ENCODE measurements around the gene ZPBP. TPM values are rescaled to one million over a fixed set of nuclear protein-coding genes. Genes with fewer than 3 reads are reported as not detected.

Gene ZPBP
- total RNA-seq, 2 donors from 2014 or later, result not detected

DNA sequence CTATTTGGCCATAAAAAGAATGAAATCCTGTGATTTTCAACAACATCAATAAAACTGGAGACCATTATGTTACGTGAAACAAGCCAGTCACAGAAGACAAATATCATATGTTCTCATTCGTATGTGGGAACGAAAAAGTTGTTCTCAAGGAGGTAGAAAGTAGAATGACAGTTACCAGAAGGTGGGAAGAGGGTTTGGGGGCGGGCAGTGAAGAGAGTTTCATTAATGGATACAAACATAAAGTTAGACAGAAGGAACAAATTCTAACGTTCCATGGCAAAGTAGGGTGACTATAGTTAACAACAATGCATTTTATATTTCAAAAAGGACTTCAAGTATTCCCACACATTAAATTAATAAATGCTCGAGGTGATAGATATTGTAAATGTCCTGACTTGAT is 97.4 kb downstream of the ZPBP start:
- Mint-ChIP-seq H3K4me1 (ENCODE audit: low read depth) (no peaks in the 10 kb centered on the region), H3K36me3 (ENCODE audit: insufficient read depth in 2 of 2) (no peaks in the 10 kb centered on the region), H3K9me3 (no peaks in the 10 kb centered on the region), H3K27ac (no peak overlapping the region), H3K27me3 (ENCODE audit: low read depth) (no peaks in the 10 kb centered on the region), H3K4me3 (no peak overlapping the region)
- DNase-seq, result no peak
- ATAC-seq (replicated peaks in 1 of 2), result no peak

DNA sequence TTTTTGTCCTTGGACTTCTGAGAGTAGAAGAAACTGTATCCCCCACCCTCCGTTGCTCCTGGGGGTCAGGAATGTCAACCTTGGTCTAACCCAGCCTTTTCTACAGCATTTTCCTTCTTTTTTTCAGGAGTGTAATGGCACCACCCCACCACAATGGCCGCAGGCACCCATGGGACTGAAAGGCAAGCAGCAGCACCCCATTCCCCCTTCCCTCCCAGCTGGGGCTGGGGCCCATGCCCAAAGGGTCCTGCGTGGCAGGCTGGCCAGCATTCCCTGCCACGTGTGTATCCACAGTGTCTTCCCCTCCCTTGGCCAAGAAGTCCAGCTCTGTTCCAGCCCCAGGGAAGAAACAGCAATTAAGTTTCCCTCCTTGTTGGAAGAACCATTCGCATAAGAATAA is 106.9 kb downstream of the ZPBP start:
- H3K27me3 Mint-ChIP-seq (ENCODE audit: low read depth), result no peaks in the 10 kb centered on the region
- H3K36me3 Mint-ChIP-seq (ENCODE audit: insufficient read depth in 2 of 2), result peaks cover 0 to 2% of the 10 kb centered on the region in 2 donors
- H3K4me1 Mint-ChIP-seq (ENCODE audit: low read depth), result no peaks in the 10 kb centered on the region
- H3K4me3 Mint-ChIP-seq, result no peak overlapping the region
- no peak overlapping the region for H3K27ac Mint-ChIP-seq
- no peak for ATAC-seq (replicated peaks in 1 of 2)
- DNase-seq, result no peak
- peaks cover 4 to 6% of the 10 kb centered on the region in 2 donors for H3K9me3 Mint-ChIP-seq

DNA sequence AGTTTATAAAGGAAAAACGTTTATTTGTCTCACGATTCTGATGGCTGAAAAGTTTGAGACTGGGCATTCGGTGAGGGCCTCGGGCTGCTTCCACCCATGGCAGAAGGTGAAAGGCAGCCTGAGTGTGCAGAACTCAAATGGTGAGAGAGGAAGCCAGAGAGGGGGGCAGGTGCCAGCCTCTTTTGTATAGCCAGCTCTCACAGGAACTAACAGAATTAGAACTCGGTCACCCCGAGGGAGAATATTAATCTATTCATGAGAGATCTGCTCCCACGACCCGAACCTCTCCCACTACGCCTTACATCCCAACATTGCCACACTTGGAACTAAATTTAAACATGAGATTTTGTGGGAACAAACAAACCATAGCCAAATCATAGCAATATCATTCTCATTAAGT is 112.6 kb downstream of the ZPBP start:
- Mint-ChIP-seq H3K4me3 (no peak overlapping the region), H3K9me3 (no peaks in the 10 kb centered on the region)
- ATAC-seq (replicated peaks in 1 of 2), result peak in 1 of 2 donors; percentile 80

DNA sequence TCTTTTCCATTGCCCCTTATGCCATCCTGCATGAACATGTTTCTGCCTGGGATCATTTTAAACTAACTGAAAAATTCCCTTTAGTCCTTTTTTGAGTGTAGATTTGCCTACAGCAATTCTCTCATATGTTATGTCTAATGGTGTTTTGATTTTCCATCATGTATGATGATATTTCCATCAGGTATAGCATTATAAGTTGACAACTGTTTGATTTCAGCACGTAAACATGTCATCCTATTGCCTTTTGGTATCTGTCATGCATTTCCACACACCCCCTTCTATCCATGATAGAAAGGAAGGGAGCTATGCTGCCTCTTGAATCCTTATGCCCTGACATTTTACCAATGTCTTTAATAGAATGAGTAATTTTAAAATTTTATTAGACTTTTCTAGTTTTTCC is 116.8 kb downstream of the ZPBP start:
- Mint-ChIP-seq H3K27me3 (ENCODE audit: low read depth) (no peaks in the 10 kb centered on the region), H3K36me3 (ENCODE audit: insufficient read depth in 2 of 2) (no peaks in the 10 kb centered on the region), H3K9me3 (no peaks in the 10 kb centered on the region), H3K27ac (no peak overlapping the region), H3K4me3 (no peak overlapping the region), H3K4me1 (ENCODE audit: low read depth) (no peaks in the 10 kb centered on the region)
- ATAC-seq (replicated peaks in 1 of 2) (no peak), DNase-seq (no peak)

More for the DNA sequence above, 112.6 kb downstream of the ZPBP start:
- Mint-ChIP-seq H3K4me1 (ENCODE audit: low read depth) (no peaks in the 10 kb centered on the region), H3K36me3 (ENCODE audit: insufficient read depth in 2 of 2) (no peaks in the 10 kb centered on the region), H3K27ac (no peak overlapping the region), H3K27me3 (ENCODE audit: low read depth) (no peaks in the 10 kb centered on the region)
- DNase-seq, result no peak

DNA sequence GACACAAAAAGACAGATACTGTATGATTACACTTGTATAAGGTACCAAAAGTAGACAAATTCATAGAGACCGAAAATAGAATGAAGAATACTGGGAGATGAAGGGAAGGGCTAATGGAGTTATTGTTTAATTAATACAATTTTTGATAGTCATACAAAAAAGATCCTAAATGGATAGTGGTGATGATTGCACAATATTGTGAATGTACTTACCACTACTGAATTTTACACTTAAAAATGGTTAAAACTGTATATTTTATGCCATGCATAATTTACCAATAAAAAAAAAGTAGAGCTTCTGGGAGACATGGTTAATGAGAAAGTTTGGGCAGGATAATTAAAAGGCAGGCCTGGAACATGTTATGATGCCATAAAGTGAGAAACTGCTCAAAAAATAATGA is 119.0 kb downstream of the ZPBP start:
- no peaks in the 10 kb centered on the region for H3K36me3 Mint-ChIP-seq (ENCODE audit: insufficient read depth in 2 of 2)
- DNase-seq (no peak), ATAC-seq (replicated peaks in 1 of 2) (no peak)
- no peaks in the 10 kb centered on the region for H3K9me3 Mint-ChIP-seq
- no peak overlapping the region for H3K27ac Mint-ChIP-seq
- H3K4me1 Mint-ChIP-seq (ENCODE audit: low read depth), result no peaks in the 10 kb centered on the region
- no peak overlapping the region for H3K4me3 Mint-ChIP-seq
- H3K27me3 Mint-ChIP-seq (ENCODE audit: low read depth), result no peaks in the 10 kb centered on the region

DNA sequence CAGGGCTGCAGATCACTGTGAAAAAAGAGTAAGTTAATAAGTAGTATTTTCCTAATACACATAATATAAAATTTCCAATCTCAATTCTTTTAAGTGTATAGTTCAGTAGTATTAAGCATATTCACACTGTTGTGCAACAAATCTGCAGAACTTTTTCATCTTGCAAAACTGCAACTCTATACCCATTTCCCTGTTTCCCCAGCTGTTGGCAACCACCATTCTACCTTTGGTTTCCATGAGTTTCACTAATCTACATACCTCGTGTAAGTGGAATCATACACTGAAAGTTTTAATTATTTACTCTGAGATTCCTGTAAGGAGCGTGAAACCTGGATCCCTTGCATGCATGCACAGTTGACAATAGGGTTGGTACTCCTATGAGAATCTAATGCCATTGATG is 155.4 kb downstream of the ZPBP start:
- H3K36me3 Mint-ChIP-seq (ENCODE audit: insufficient read depth in 2 of 2), result peaks cover 1 to 2% of the 10 kb centered on the region in 2 donors
- no peak for DNase-seq
- peaks cover 2 to 4% of the 10 kb centered on the region in 2 donors for H3K9me3 Mint-ChIP-seq
- H3K27me3 Mint-ChIP-seq (ENCODE audit: low read depth), result no peaks in the 10 kb centered on the region
- ATAC-seq (replicated peaks in 1 of 2), result no peak
- H3K27ac Mint-ChIP-seq, result no peak overlapping the region
- H3K4me3 Mint-ChIP-seq, result no peak overlapping the region
- no peaks in the 10 kb centered on the region for H3K4me1 Mint-ChIP-seq (ENCODE audit: low read depth)

DNA sequence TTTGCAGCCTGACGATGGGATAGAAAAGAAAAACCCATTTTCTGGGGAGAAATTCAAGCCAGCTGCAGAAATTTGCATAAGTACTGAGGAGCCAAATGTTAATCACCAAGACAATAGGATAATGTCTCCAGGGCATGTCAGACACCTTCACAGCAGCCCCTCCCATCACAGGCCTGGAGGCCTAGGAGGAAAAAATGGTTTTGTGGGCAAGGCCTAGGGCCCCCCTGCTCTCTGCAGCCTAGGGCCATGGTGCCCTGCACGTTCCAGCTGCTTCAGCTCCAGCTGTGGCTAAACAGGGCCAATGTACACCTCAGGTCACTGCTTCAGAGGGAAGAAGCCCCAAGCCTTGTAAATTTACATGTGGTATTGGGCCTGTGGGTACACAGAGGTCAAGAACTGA is 161.4 kb downstream of the ZPBP start:
- Mint-ChIP-seq H3K36me3 (ENCODE audit: insufficient read depth in 2 of 2) (peaks cover 4 to 5% of the 10 kb centered on the region in 2 donors), H3K4me3 (no peak overlapping the region), H3K9me3 (peaks cover 6% of the 10 kb centered on the region in 2 donors), H3K27me3 (ENCODE audit: low read depth) (no peaks in the 10 kb centered on the region), H3K27ac (no peak overlapping the region), H3K4me1 (ENCODE audit: low read depth) (no peaks in the 10 kb centered on the region)
- DNase-seq, result no peak
- no peak for ATAC-seq (replicated peaks in 1 of 2)

DNA sequence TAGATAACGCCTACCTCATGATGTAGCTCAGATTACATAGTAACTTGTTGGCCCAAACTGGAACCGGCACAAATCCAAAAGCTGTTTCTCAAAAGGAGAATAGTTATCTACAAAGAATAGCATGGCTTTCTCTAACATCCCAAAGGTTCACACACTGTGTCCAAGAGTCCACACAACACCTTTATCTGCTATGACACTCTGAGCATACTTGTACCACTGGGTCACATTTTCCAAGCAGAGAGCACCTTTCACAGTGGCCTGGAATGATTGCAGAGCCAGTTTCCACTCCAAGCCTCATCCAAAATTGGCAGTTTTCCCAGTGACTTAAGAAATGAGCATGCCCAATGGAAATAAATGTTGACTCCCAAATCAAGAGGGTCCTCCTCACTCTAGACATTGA is 164.3 kb downstream of the ZPBP start:
- H3K4me1 Mint-ChIP-seq (ENCODE audit: low read depth), result no peaks in the 10 kb centered on the region
- H3K9me3 Mint-ChIP-seq, result peaks cover 6% of the 10 kb centered on the region in 2 donors
- no peak for ATAC-seq (replicated peaks in 1 of 2)
- DNase-seq, result no peak
- H3K36me3 Mint-ChIP-seq (ENCODE audit: insufficient read depth in 2 of 2), result peaks cover 4 to 5% of the 10 kb centered on the region in 2 donors
- no peaks in the 10 kb centered on the region for H3K27me3 Mint-ChIP-seq (ENCODE audit: low read depth)
- H3K27ac Mint-ChIP-seq, result no peak overlapping the region
- H3K4me3 Mint-ChIP-seq, result no peak overlapping the region

DNA sequence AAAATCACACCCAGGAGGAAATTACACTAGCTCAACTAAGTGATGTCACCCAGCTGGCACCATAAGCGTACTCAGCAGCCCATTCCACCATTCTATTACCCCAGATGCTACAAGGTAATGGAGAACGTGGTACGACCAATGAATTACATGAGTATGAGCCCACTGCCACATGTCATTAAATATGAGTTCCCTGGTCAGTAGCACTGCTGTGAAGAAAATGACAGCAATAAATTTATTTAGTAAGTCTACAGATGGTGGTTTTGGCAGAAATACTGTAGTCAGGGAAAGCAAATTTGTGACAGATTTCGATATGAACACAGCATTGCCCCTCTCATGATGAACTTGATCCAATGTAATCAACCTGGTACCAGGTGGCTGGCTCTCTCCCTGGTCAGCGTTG is 165.4 kb downstream of the ZPBP start:
- DNase-seq (no peak), ATAC-seq (replicated peaks in 1 of 2) (no peak)
- peaks cover 6% of the 10 kb centered on the region in 2 donors for H3K9me3 Mint-ChIP-seq
- H3K4me3 Mint-ChIP-seq, result no peak overlapping the region
- H3K27me3 Mint-ChIP-seq (ENCODE audit: low read depth), result no peaks in the 10 kb centered on the region
- no peaks in the 10 kb centered on the region for H3K4me1 Mint-ChIP-seq (ENCODE audit: low read depth)
- no peak overlapping the region for H3K27ac Mint-ChIP-seq
- H3K36me3 Mint-ChIP-seq (ENCODE audit: insufficient read depth in 2 of 2), result peaks cover 3% of the 10 kb centered on the region in 2 donors

DNA sequence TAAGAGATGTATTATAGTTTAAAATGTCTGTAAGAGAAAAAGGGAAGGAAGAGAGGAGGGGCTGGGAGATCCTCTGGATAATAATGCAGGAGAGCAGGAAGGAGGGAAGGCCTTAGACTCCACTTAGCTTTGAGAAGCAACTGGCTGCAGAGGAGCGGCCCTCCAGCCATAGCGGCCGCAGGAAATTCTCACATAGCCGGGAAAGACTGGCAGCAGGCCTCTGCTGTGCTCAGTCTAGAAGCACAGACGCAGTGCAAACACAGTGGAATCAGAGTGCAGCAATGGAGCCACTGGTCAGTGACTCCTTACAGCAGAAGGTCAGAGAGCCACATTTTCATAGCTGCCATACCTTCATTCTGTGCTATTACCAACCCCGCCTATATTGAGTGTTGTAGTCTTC is 166.3 kb downstream of the ZPBP start:
- DNase-seq (no peak), ATAC-seq (replicated peaks in 1 of 2) (no peak)
- Mint-ChIP-seq H3K27ac (no peak overlapping the region), H3K4me3 (no peak overlapping the region), H3K4me1 (ENCODE audit: low read depth) (no peaks in the 10 kb centered on the region), H3K9me3 (peaks cover 5 to 6% of the 10 kb centered on the region in 2 donors), H3K36me3 (ENCODE audit: insufficient read depth in 2 of 2) (peaks cover 3% of the 10 kb centered on the region in 2 donors), H3K27me3 (ENCODE audit: low read depth) (no peaks in the 10 kb centered on the region)

DNA sequence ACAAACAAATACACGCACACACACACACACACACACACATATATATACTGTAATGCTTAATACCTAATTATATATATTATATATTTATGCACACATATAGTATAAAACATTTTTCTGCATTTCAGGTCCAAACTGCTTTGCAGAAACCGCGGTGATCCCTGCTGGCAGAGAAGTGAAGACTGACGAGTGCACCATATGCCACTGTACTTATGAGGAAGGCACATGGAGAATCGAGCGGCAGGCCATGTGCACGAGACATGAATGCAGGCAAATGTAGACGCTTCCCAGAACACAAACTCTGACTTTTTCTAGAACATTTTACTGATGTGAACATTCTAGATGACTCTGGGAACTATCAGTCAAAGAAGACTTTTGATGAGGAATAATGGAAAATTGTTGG is 181.1 kb downstream of the ZPBP start:
- no peaks in the 10 kb centered on the region for H3K9me3 Mint-ChIP-seq
- peaks cover 0 to under 1% of the 10 kb centered on the region in 2 donors for H3K36me3 Mint-ChIP-seq (ENCODE audit: insufficient read depth in 2 of 2)
- ATAC-seq (replicated peaks in 1 of 2) (no peak), DNase-seq (no peak)
- H3K4me1 Mint-ChIP-seq (ENCODE audit: low read depth), result no peaks in the 10 kb centered on the region
- no peak overlapping the region for H3K27ac Mint-ChIP-seq
- no peak overlapping the region for H3K4me3 Mint-ChIP-seq
- H3K27me3 Mint-ChIP-seq (ENCODE audit: low read depth), result peaks cover 4% of the 10 kb centered on the region

DNA sequence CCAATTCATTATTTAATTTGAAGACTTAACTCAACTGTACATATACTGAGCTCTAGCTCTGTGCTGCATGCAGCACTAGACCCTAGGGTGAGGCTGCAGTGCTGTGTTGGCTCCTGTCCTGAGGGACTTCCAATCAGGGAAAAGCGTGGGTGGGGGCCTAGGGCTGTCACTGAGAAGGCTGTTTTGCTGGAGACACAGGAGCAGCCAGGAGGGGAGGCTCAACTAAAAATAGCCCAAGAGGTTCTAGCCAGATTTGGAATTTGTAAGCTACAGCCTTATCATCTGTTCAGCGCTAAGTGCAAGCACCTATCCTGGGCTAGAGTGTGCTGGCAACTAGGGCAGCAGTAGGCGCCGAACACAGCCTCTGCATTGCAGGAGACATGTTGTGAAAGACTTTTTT is 198.5 kb downstream of the ZPBP start:
- ATAC-seq (replicated peaks in 1 of 2) (no peak), DNase-seq (no peak)
- no peak overlapping the region for H3K4me3 Mint-ChIP-seq
- no peaks in the 10 kb centered on the region for H3K27me3 Mint-ChIP-seq (ENCODE audit: low read depth)
- no peaks in the 10 kb centered on the region for H3K36me3 Mint-ChIP-seq (ENCODE audit: insufficient read depth in 2 of 2)
- H3K4me1 Mint-ChIP-seq (ENCODE audit: low read depth), result no peaks in the 10 kb centered on the region
- H3K27ac Mint-ChIP-seq, result no peak overlapping the region
- H3K9me3 Mint-ChIP-seq, result no peaks in the 10 kb centered on the region

DNA sequence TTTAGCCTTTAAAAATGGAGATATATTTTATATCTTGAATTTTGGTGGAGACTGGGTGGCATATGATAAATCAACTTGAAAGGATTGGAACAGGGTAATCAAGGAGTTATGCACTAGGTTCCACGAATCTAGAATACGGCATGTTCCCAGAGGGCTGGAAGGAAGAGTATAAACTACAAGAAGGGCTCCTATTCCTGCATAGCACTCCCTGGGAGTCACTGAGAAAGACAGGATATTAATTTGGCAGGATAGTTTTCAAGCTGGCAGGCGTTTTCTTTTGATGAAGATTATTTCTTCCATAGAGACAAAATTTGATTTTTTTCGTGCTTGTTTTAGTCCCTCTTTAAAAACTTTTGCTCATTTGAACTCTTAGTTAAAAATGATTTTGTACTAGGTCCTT is 199.9 kb downstream of the ZPBP start:
- H3K27me3 Mint-ChIP-seq (ENCODE audit: low read depth), result no peaks in the 10 kb centered on the region
- H3K4me1 Mint-ChIP-seq (ENCODE audit: low read depth), result no peaks in the 10 kb centered on the region
- no peaks in the 10 kb centered on the region for H3K9me3 Mint-ChIP-seq
- ATAC-seq (replicated peaks in 1 of 2) (no peak), DNase-seq (no peak)
- H3K27ac Mint-ChIP-seq, result no peak overlapping the region
- H3K4me3 Mint-ChIP-seq, result no peak overlapping the region
- no peaks in the 10 kb centered on the region for H3K36me3 Mint-ChIP-seq (ENCODE audit: insufficient read depth in 2 of 2)

DNA sequence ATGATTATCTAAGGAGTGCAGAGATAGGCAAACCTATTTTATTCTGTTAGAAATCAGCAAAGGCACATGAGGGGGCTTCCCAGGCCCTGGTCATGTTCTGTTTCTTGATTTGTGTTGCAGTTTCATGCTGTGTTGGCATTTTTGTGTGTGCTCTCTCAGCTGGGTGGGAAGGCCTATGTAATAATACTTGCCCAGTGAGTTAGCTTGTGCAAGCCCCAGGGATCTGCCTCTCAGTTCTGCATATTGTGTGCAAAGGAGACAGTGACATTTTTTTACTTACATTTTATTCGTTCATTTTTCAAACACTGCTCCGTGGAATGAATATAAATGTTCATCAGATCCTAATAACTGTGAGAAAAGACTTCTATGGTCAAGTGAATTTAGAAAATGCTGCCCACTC is 200.6 kb downstream of the ZPBP start:
- no peak overlapping the region for H3K27ac Mint-ChIP-seq
- ATAC-seq (replicated peaks in 1 of 2) (no peak), DNase-seq (no peak)
- no peak overlapping the region for H3K4me3 Mint-ChIP-seq
- no peaks in the 10 kb centered on the region for H3K36me3 Mint-ChIP-seq (ENCODE audit: insufficient read depth in 2 of 2)
- H3K27me3 Mint-ChIP-seq (ENCODE audit: low read depth), result no peaks in the 10 kb centered on the region
- H3K9me3 Mint-ChIP-seq, result no peaks in the 10 kb centered on the region
- H3K4me1 Mint-ChIP-seq (ENCODE audit: low read depth), result no peaks in the 10 kb centered on the region
